ENCODE measurements around the gene WASF1.

GRCh38 chr6:110093981-110094380, 85.5 kb downstream of the WASF1 start:
- TF ChIP-seq POLR2A (IDR thresholded peaks at IDR 0.05) (no peak), POLR2AphosphoS5 (IDR thresholded peaks at IDR 0.05) (no peak)

Data from spleen (tissue), 3 donors.